GM12864 (cell line): ENCODE results near the gene SEPTIN12.

Experiments
- DNase-seq: peaks from one replicate; pipeline ENCODE4 v3.0.0-alpha.2; 2011; ENCODE audit warnings: low read depth
- H3K4me3 ChIP-seq: 2 replicates; pipeline ENCODE4 v1.5.1; 2011; ENCODE audit warnings: mild to moderate bottlenecking, low read depth, low read length, control low read depth
- CTCF ChIP-seq: IDR thresholded peaks from 2 replicates; pipeline ENCODE4 v1.5.1; 2011; ENCODE audit warnings: low read depth, mild to moderate bottlenecking, moderate library complexity, low read length, control low read depth, inconsistent platforms; ENCODE audit errors: missing control alignments

The SEPTIN12 gene

GRCh38 chr16:4748682-4749411 is 39.3 kb downstream of the SEPTIN12 start:
- no peak for DNase-seq
- H3K4me3 ChIP-seq: no peak overlapping the region
- TF ChIP-seq CTCF: no peak

- no peak for TF ChIP-seq CTCF
- no peak for DNase-seq
- no peak overlapping the region for H3K4me3 ChIP-seq
These were observed 40.1 kb downstream of the SEPTIN12 start for GRCh38 chr16:4747906-4748681.

- no peak overlapping the region for H3K4me3 ChIP-seq
- TF ChIP-seq CTCF: no peak
- no peak for DNase-seq
These were observed 41.1 kb downstream of the SEPTIN12 start for GRCh38 chr16:4746991-4747574.

- H3K4me3 ChIP-seq: no peak overlapping the region
- TF ChIP-seq CTCF: no peak
- DNase-seq: no peak
These were observed 41.9 kb downstream of the SEPTIN12 start for GRCh38 chr16:4746215-4746614.

- DNase-seq: no peak
- TF ChIP-seq CTCF: no peak
- H3K4me3 ChIP-seq: no peak overlapping the region
These were observed 42.9 kb downstream of the SEPTIN12 start for GRCh38 chr16:4745274-4745569.

- no peak for TF ChIP-seq CTCF
These were observed 43.4 kb downstream of the SEPTIN12 start for GRCh38 chr16:4744555-4745273.

More at GRCh38 chr16:4744555-4745273, 43.4 kb downstream of the SEPTIN12 start:
- DNase-seq: no peak
- H3K4me3 ChIP-seq: no peak overlapping the region
